Stimulated activated CD4-positive, alpha-beta T cell treated with anti-CD3 and anti-CD28 coated beads, TNF-alpha, amount 100 ng/mL, for 24 hours (primary cell): ENCODE data around the gene ZNF112.

Experiments used
- DNase-seq, 3 experiments: peaks; one replicate each; pipeline ENCODE4 v3.0.0-alpha.2; 2020; ENCODE audit warnings: low read depth in 3 of 3

The ZNF112 gene

GRCh38 chr19:44282846-44283245, 73.6 kb downstream of the ZNF112 start:
- no peak for DNase-seq

GRCh38 chr19:44280916-44281315, 75.6 kb downstream of the ZNF112 start:
- DNase-seq, result no peak

GRCh38 chr19:44278181-44278690, 78.2 kb downstream of the ZNF112 start:
- DNase-seq, result no peak

- DNase-seq, result no peak
These were observed 79.1 kb downstream of the ZNF112 start for GRCh38 chr19:44277331-44277730.
